Measurements from ENCODE around the gene MAP7. TPM values are rescaled to one million over a fixed set of nuclear protein-coding genes. Genes with fewer than 3 reads are reported as not detected.
A peak's percentile ranks its signal among the peaks of the same experiment; 100 is the strongest.

The MAP7 gene
- total RNA-seq, 1 donor from 2014 or later, result 1.3 TPM

DNA sequence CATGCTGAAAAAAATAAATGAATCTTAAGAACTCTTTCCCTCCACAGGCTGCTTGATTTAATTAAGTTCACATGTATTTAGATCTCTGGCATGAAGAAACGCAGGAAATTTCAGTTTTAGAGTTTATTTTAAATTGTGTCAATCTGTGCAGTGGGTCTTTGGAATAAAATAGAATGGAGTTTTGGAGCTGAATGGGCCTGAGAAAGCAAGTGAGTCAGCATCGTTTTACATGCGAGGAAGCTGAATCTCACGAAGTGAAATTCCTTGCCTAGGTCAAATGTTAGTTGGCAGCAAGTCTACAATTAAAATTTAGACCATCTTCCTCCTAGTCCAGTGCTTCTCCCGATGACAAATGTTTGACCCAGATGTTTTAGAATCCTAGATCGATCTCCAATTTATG lies 22.4 kb downstream of the MAP7 start:
- H3K27me3 Mint-ChIP-seq (ENCODE audit: unreplicated experiment), result peaks cover 3% of the 10 kb centered on the region
- H3K36me3 Mint-ChIP-seq (ENCODE audit: low read depth, unreplicated experiment), result no peaks in the 10 kb centered on the region
- no peak overlapping the region for H3K4me3 Mint-ChIP-seq (ENCODE audit: unreplicated experiment)
- no peak overlapping the region for H3K27ac Mint-ChIP-seq (ENCODE audit: unreplicated experiment)
- H3K4me1 Mint-ChIP-seq (ENCODE audit: unreplicated experiment), result peaks cover 10% of the 10 kb centered on the region
- no peak for DNase-seq (ENCODE audit: low spot score)
- H3K9me3 Mint-ChIP-seq (ENCODE audit: unreplicated experiment), result no peaks in the 10 kb centered on the region
- TF ChIP-seq, protein P1, sequence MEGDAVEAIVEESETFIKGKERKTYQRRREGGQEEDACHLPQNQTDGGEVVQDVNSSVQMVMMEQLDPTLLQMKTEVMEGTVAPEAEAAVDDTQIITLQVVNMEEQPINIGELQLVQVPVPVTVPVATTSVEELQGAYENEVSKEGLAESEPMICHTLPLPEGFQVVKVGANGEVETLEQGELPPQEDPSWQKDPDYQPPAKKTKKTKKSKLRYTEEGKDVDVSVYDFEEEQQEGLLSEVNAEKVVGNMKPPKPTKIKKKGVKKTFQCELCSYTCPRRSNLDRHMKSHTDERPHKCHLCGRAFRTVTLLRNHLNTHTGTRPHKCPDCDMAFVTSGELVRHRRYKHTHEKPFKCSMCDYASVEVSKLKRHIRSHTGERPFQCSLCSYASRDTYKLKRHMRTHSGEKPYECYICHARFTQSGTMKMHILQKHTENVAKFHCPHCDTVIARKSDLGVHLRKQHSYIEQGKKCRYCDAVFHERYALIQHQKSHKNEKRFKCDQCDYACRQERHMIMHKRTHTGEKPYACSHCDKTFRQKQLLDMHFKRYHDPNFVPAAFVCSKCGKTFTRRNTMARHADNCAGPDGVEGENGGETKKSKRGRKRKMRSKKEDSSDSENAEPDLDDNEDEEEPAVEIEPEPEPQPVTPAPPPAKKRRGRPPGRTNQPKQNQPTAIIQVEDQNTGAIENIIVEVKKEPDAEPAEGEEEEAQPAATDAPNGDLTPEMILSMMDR (IDR thresholded peaks at IDR 0.05; ENCODE audit: unreplicated experiment), result no peak

DNA sequence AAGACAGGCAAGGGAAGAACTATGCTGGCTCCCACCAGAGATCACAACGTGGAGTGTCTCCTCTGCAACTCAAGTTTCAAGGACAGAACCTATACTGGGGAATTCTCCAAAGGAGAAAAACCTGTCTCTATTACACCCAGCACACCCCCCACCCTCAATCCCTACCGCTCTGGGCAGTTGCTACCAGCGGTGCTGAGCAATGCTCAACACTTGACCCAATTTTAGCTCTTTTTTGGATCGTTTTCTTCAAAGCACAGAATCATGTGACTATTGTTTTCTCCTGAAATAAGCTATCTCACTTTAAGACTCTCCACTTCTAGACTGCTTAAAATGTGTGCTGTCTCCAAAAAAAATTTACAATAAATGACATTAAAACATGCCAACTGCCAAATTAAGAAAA lies 23.3 kb downstream of the MAP7 start:
- DNase-seq (ENCODE audit: low spot score), result no peak
- TF ChIP-seq, protein P1 (IDR thresholded peaks at IDR 0.05; ENCODE audit: unreplicated experiment), result no peak
- Mint-ChIP-seq H3K27ac (ENCODE audit: unreplicated experiment) (no peak overlapping the region), H3K4me1 (ENCODE audit: unreplicated experiment) (peaks cover 10% of the 10 kb centered on the region), H3K27me3 (ENCODE audit: unreplicated experiment) (peaks cover 3% of the 10 kb centered on the region), H3K4me3 (ENCODE audit: unreplicated experiment) (no peak overlapping the region), H3K36me3 (ENCODE audit: low read depth, unreplicated experiment) (no peaks in the 10 kb centered on the region), H3K9me3 (ENCODE audit: unreplicated experiment) (no peaks in the 10 kb centered on the region)

DNA sequence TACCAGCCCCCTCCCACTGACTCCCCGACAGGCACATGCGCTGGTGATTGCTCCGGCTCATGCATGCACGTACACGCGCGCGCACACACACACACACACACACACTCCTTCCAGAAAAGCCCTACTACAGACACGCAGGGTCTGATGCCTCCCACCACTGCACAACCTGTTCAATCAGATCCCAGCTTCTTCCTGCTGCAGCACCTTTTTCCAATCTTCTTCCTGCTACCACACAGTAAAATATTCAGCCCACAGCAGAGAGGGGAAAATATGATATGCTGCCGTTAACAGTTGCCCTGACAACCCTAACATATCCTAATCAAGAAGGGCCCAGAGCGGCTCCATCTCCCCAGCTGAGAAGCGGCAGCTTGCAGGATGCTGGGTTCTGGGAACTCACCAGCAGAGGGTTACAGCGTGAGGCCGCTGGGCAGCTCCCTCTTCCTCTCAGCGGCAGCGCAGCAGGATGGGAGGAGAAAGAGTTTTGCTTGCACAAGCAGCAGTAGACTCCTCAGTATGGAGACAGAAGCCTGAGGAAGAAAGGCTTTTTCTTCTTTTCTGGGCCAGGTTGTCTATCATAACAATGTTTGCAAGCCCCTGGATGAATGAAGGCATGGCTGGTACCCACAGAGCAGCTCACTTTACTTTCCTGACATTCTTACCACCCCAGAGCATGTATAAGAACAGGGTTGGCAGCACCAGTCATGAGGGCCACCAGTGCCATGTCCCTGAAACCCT lies 23.9 kb downstream of the MAP7 start:
- Mint-ChIP-seq H3K4me1 (ENCODE audit: unreplicated experiment) (peaks cover 10% of the 10 kb centered on the region), H3K27ac (ENCODE audit: unreplicated experiment) (no peak overlapping the region), H3K27me3 (ENCODE audit: unreplicated experiment) (peaks cover 3% of the 10 kb centered on the region), H3K36me3 (ENCODE audit: low read depth, unreplicated experiment) (no peaks in the 10 kb centered on the region), H3K9me3 (ENCODE audit: unreplicated experiment) (no peaks in the 10 kb centered on the region), H3K4me3 (ENCODE audit: unreplicated experiment) (no peak overlapping the region)
- peak; percentile 57 for DNase-seq (ENCODE audit: low spot score)
- TF ChIP-seq, protein P1 (IDR thresholded peaks at IDR 0.05; ENCODE audit: unreplicated experiment), result no peak

DNA sequence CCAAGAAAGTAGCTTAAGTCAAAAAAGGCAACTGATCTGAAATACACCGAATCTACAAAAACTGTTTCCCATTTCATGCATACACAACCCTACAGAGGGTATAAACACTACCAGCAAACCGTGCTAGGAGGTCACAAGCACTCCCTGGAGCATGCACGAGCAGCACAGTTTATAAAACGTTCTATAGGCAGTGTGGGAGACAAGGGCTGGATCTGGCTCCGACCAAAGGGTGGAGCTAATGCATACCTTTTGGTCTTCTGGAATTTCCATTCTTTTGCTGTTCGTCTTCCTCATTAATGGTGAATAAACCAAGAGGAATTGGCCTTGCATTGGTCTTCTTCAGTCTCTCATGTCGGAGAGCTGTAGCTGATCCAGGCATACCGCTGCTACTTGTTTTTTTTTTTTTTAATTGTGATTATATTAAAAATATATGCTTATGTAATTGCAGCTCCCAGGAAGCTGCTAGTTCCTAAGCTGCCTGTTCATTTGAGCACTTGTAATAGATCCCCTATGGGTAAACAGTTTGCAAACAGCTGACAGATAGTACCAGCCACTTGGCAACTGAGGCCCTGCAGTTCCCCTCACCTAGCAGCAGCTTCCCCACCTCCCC lies 24.5 kb downstream of the MAP7 start:
- TF ChIP-seq, protein P1 (IDR thresholded peaks at IDR 0.05; ENCODE audit: unreplicated experiment), result no peak
- Mint-ChIP-seq H3K27me3 (ENCODE audit: unreplicated experiment) (peaks cover 3% of the 10 kb centered on the region), H3K9me3 (ENCODE audit: unreplicated experiment) (no peaks in the 10 kb centered on the region), H3K4me1 (ENCODE audit: unreplicated experiment) (peaks cover 10% of the 10 kb centered on the region), H3K36me3 (ENCODE audit: low read depth, unreplicated experiment) (no peaks in the 10 kb centered on the region), H3K4me3 (ENCODE audit: unreplicated experiment) (no peak overlapping the region), H3K27ac (ENCODE audit: unreplicated experiment) (no peak overlapping the region)
- DNase-seq (ENCODE audit: low spot score), result no peak

DNA sequence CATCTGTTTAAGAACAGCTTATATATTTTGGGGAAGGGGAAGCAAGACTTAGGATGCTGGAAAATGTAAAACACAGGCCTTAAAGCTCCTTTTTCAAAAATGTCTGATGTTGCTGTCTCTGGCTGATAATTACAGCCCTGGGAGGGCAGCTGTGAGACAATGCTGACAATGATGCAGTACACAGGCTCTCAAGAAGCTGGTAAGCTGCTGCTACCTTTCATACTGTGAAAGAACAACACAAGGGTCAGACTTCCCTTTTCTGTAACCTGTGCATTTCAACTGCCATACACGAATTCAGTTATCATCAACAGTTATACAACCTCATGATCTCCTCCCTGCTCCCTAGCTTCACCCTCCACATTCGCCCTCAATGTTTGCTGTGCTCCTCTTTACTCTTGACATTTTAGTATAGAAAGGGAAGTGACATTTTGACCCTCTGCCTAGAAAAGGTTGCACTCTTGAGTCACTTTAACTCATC lies 25.2 kb downstream of the MAP7 start:
- no peak overlapping the region for H3K4me3 Mint-ChIP-seq (ENCODE audit: unreplicated experiment)
- H3K27ac Mint-ChIP-seq (ENCODE audit: unreplicated experiment), result no peak overlapping the region
- peaks cover 3% of the 10 kb centered on the region for H3K27me3 Mint-ChIP-seq (ENCODE audit: unreplicated experiment)
- H3K9me3 Mint-ChIP-seq (ENCODE audit: unreplicated experiment), result no peaks in the 10 kb centered on the region
- TF ChIP-seq, protein P1 (IDR thresholded peaks at IDR 0.05; ENCODE audit: unreplicated experiment), result no peak
- DNase-seq (ENCODE audit: low spot score), result no peak
- H3K4me1 Mint-ChIP-seq (ENCODE audit: unreplicated experiment), result peaks cover 10% of the 10 kb centered on the region
- no peaks in the 10 kb centered on the region for H3K36me3 Mint-ChIP-seq (ENCODE audit: low read depth, unreplicated experiment)

Measured in endothelial cell (in vitro differentiated cells).